ENCODE data around the gene APOL6. TPM values are rescaled to one million over a fixed set of nuclear protein-coding genes. Genes with fewer than 3 reads are reported as not detected.

APOL6 gene
- total RNA-seq, 1 experiment from 2014 or later, result 13.9 TPM

DNA sequence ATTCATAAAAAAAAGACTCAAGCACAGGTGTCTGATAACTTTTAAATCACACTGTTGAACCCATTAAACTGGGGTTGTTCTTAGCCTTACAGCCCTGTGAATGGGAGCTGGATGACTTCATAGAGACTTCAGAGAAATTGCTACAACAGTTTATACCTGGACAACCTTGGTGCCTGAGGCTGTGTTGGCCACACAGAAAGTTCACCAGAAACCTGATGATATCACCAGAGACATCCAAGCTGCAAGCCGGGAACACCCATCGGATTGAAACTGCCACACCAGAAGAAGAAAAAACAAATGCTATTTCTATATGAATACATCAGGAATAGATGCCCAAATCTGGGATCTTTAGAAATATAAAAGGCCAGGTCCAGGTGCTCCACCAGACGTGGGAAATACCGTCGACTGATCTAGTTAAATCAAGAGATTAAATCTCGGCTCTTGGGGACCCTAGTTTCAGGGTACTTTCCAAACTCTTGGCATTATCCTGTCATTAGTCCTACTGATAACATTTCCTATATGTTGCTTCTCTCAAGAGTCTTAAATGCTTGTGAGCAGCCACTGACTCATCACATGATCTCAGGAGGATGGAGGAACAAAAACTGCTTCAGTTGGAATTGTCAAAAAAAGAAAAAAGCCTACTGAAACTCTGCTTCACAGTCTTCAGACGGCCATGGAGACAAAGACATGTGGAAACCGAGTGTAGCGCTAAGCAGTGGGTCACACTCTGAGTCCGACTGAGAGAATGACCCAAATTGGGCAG lies 40.8 kb downstream of the APOL6 start:
- no peak overlapping the region for H3K4me3 ChIP-seq (ENCODE audit: low read depth, low read length)
- Mint-ChIP-seq H3K9me3 (ENCODE audit: unreplicated experiment) (no peaks in the 10 kb centered on the region), H3K27me3 (ENCODE audit: insufficient read depth, unreplicated experiment) (peaks cover 4% of the 10 kb centered on the region), H3K4me1 (ENCODE audit: low read depth, unreplicated experiment) (no peaks in the 10 kb centered on the region), H3K4me3 (ENCODE audit: unreplicated experiment) (no peak overlapping the region), H3K27ac (ENCODE audit: unreplicated experiment) (no peak overlapping the region), H3K36me3 (ENCODE audit: insufficient read depth, unreplicated experiment) (no peaks in the 10 kb centered on the region)
- BruUV-seq (replicated peaks), result no TSS peak
- no peak for DNase-seq
- intact Hi-C loops (cut with micrococcal nuclease; ENCODE audit: unreplicated experiment), result no loop called here
- POLR2A ChIA-PET, result no interaction called here
- H3K4me1 ChIP-seq, result no peaks in the 10 kb centered on the region
- no peaks in the 10 kb centered on the region for H3K27me3 ChIP-seq (replicated peaks; ENCODE audit: control insufficient read depth, insufficient read depth, low read length)
- CTCF ChIA-PET, result no interaction called here
- TF ChIP-seq, protein P1, sequence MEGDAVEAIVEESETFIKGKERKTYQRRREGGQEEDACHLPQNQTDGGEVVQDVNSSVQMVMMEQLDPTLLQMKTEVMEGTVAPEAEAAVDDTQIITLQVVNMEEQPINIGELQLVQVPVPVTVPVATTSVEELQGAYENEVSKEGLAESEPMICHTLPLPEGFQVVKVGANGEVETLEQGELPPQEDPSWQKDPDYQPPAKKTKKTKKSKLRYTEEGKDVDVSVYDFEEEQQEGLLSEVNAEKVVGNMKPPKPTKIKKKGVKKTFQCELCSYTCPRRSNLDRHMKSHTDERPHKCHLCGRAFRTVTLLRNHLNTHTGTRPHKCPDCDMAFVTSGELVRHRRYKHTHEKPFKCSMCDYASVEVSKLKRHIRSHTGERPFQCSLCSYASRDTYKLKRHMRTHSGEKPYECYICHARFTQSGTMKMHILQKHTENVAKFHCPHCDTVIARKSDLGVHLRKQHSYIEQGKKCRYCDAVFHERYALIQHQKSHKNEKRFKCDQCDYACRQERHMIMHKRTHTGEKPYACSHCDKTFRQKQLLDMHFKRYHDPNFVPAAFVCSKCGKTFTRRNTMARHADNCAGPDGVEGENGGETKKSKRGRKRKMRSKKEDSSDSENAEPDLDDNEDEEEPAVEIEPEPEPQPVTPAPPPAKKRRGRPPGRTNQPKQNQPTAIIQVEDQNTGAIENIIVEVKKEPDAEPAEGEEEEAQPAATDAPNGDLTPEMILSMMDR (IDR thresholded peaks at IDR 0.05; ENCODE audit: insufficient read depth in 1 of 2, low read depth in 1 of 2, low read length in 1 of 2, severe bottlenecking in 1 of 2, unreplicated experiment in 1 of 2), result no peak
- no peaks in the 10 kb centered on the region for H3K36me3 ChIP-seq (ENCODE audit: control insufficient read depth, insufficient read depth, low read length)
- H3K9me3 ChIP-seq, result no peaks in the 10 kb centered on the region

DNA sequence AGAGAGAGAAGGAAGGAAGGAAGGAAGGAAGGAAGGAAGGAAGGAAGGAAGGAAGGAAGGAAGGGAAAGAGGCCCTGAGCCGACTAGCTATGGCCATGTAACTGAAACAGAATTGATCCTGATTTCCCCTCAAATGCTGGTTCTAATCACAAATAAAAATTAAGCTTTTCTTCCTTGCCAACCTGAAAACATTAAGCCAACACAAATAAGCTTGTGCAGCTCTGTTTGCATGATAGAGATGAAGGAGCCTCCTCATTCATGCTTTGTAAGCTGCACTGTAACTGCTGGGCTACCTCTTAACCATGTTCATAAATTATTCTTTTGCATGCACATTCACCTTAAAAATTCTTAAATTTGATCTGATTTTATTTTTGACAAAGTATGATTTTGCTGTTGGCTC lies 41.8 kb downstream of the APOL6 start:
- no peaks in the 10 kb centered on the region for H3K36me3 ChIP-seq (ENCODE audit: control insufficient read depth, insufficient read depth, low read length)
- no peak for DNase-seq
- no peaks in the 10 kb centered on the region for H3K27me3 ChIP-seq (replicated peaks; ENCODE audit: control insufficient read depth, insufficient read depth, low read length)
- TF ChIP-seq, protein P1 (IDR thresholded peaks at IDR 0.05; ENCODE audit: insufficient read depth in 1 of 2, low read depth in 1 of 2, low read length in 1 of 2, severe bottlenecking in 1 of 2, unreplicated experiment in 1 of 2), result no peak
- no peaks in the 10 kb centered on the region for H3K9me3 ChIP-seq
- no peaks in the 10 kb centered on the region for H3K36me3 Mint-ChIP-seq (ENCODE audit: insufficient read depth, unreplicated experiment)
- BruUV-seq (replicated peaks), result no TSS peak
- no peaks in the 10 kb centered on the region for H3K4me1 Mint-ChIP-seq (ENCODE audit: low read depth, unreplicated experiment)
- no peaks in the 10 kb centered on the region for H3K4me1 ChIP-seq
- H3K27me3 Mint-ChIP-seq (ENCODE audit: insufficient read depth, unreplicated experiment), result peaks cover 4% of the 10 kb centered on the region
- no peak overlapping the region for H3K4me3 Mint-ChIP-seq (ENCODE audit: unreplicated experiment)
- ChIA-PET POLR2A (no interaction called here), CTCF (no interaction called here)
- H3K4me3 ChIP-seq (ENCODE audit: low read depth, low read length), result no peak overlapping the region
- H3K27ac Mint-ChIP-seq (ENCODE audit: unreplicated experiment), result no peak overlapping the region
- intact Hi-C loops (cut with micrococcal nuclease; ENCODE audit: unreplicated experiment), result no loop called here
- H3K9me3 Mint-ChIP-seq (ENCODE audit: unreplicated experiment), result no peaks in the 10 kb centered on the region

DNA sequence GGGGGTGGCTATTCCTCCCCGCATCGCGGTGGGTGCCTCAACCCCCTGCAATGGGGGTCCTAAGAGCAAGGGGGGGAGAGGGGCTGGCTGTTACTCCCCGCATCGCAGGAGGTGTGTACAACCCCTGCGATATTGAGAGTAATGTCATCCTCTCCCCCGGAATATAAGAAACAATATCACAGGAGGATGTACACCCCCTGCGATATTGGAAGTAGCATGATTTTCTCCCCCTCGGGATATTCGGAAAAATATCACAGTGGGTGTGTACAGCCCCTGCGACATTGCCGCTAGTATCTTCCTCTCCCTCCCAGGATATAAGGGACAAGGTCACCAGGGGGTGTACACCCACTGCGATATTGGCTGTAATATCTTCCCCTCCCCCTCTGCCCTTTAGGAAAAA lies 47.0 kb downstream of the APOL6 start:
- POLR2A ChIA-PET, result no interaction called here
- TF ChIP-seq, protein P1 (IDR thresholded peaks at IDR 0.05; ENCODE audit: insufficient read depth in 1 of 2, low read depth in 1 of 2, low read length in 1 of 2, severe bottlenecking in 1 of 2, unreplicated experiment in 1 of 2), result no peak

More for the DNA sequence above, 47.0 kb downstream of the APOL6 start:
- no peaks in the 10 kb centered on the region for H3K36me3 ChIP-seq (ENCODE audit: control insufficient read depth, insufficient read depth, low read length)
- H3K4me3 ChIP-seq (ENCODE audit: low read depth, low read length), result no peak overlapping the region
- no peaks in the 10 kb centered on the region for H3K9me3 ChIP-seq
- no TSS peak for BruUV-seq (replicated peaks)
- no peak for DNase-seq
- H3K36me3 Mint-ChIP-seq (ENCODE audit: insufficient read depth, unreplicated experiment), result peaks cover 6% of the 10 kb centered on the region
- peaks cover 4% of the 10 kb centered on the region for H3K27me3 Mint-ChIP-seq (ENCODE audit: insufficient read depth, unreplicated experiment)
- H3K9me3 Mint-ChIP-seq (ENCODE audit: unreplicated experiment), result no peaks in the 10 kb centered on the region
- H3K4me1 Mint-ChIP-seq (ENCODE audit: low read depth, unreplicated experiment), result no peaks in the 10 kb centered on the region
- no peaks in the 10 kb centered on the region for H3K4me1 ChIP-seq
- H3K27ac Mint-ChIP-seq (ENCODE audit: unreplicated experiment), result no peak overlapping the region
- H3K27me3 ChIP-seq (replicated peaks; ENCODE audit: control insufficient read depth, insufficient read depth, low read length), result no peaks in the 10 kb centered on the region
- no peak overlapping the region for H3K4me3 Mint-ChIP-seq (ENCODE audit: unreplicated experiment)
- CTCF ChIA-PET, result no interaction called here
- intact Hi-C loops (cut with micrococcal nuclease; ENCODE audit: unreplicated experiment), result no loop called here
